HepG2 (cell line): ENCODE measurements around the gene MTG1.

Experiments
- CBX2 ChIP-seq, 2 experiments: fragments of 200-600 bp in 1 of 2; sonication (generic); formaldehyde crosslinking in 1 of 2; IDR thresholded peaks; 2 replicates each; pipeline versions ENCODE4 v1.7.0 to v1.8.1; 2018 to 2022; ENCODE audit warnings: low read depth in 2 of 2, low read length in 1 of 2, mild to moderate bottlenecking in 1 of 2, missing genetic modification reagents in 1 of 2
- CHD4 ChIP-seq: fragments of 200-600 bp; sonication (generic); IDR thresholded peaks from 2 replicates; pipeline ENCODE4 v1.7.0; 2017; ENCODE audit warnings: mild to moderate bottlenecking, low read length, borderline replicate concordance
- CTCF ChIP-seq: sonication (generic); formaldehyde crosslinking; IDR thresholded peaks from 2 replicates; pipeline ENCODE4 v1.5.0; 2020; ENCODE audit warnings: mild to moderate bottlenecking, missing genetic modification reagents, moderate library complexity
- EZH2 ChIP-seq: conservative IDR thresholded peaks from 2 replicates; pipeline ENCODE4 v1.6.1; 2012; ENCODE audit warnings: mild to moderate bottlenecking, low read depth, low read length, moderate library complexity
- FOXK1 ChIP-seq: sonication (generic); formaldehyde crosslinking; IDR thresholded peaks from 2 replicates; pipeline ENCODE4 v1.4.0; 2020; ENCODE audit warnings: low read depth, missing genetic modification reagents, borderline replicate concordance
- MIXL1 ChIP-seq: IDR thresholded peaks from 2 replicates; pipeline ENCODE4 v1.6.1; 2016
- NFE2L1 ChIP-seq: sonication (generic); formaldehyde crosslinking; IDR thresholded peaks from 2 replicates; pipeline ENCODE4 v1.4.0; 2020; ENCODE audit warnings: missing genetic modification reagents, mild to moderate bottlenecking, borderline replicate concordance
- ZNF143 ChIP-seq: sonication (generic); formaldehyde crosslinking; IDR thresholded peaks from 2 replicates; pipeline ENCODE4 v1.4.0; 2020; ENCODE audit warnings: missing genetic modification reagents
- ZNF563 ChIP-seq: sonication (generic); formaldehyde crosslinking; IDR thresholded peaks from 2 replicates; pipeline ENCODE4 v1.8.0; 2022; ENCODE audit warnings: mild to moderate bottlenecking, moderate library complexity, missing genetic modification reagents
- ZNF792 ChIP-seq: IDR thresholded peaks from 2 replicates; pipeline ENCODE4 v1.6.1; 2016

- no peak for TF ChIP-seq ZNF792 (CRISPR knock-in tag)
- no peak for TF ChIP-seq EZH2
- TF ChIP-seq ZNF143 (CRISPR knock-in tag) = no peak
- no peak for TF ChIP-seq CTCF (CRISPR knock-in tag)
- no peak for TF ChIP-seq MIXL1 (CRISPR knock-in tag)
- no peak for TF ChIP-seq NFE2L1 (CRISPR knock-in tag)
- TF ChIP-seq CHD4 = no peak
- no peak for TF ChIP-seq CBX2 (IDR thresholded peaks at IDR 0.05; ENCODE audit: low read depth, low read length)
- no peak for TF ChIP-seq CBX2 (CRISPR knock-in tag; IDR thresholded peaks at IDR 0.05; ENCODE audit: low read depth)
- TF ChIP-seq FOXK1 = no peak
- TF ChIP-seq ZNF563 (CRISPR knock-in tag) = no peak
These were observed 48.4 kb downstream of the MTG1 start for GRCh38 chr10:133442191-133442966.
